ENCODE results near the gene ZP1. TPM values are rescaled to one million over a fixed set of nuclear protein-coding genes. Genes with fewer than 3 reads are reported as not detected.
A peak's percentile ranks its signal among the peaks of the same experiment; 100 is the strongest.

ZP1 gene
- total and polyA plus RNA-seq, 2 of the 13 experiments (the other 11 are each of a cell fraction or from before 2014, with no cell fraction given), result 0.16 TPM; not detected in 1

GRCh38 chr11:60844870-60845221, 22.5 kb upstream of the ZP1 start (continued):
- TF ChIP-seq ZNF687 (CRISPR knock-in tag; IDR thresholded peaks at IDR 0.05) (no peak), NR2C2 (CRISPR knock-in tag; IDR thresholded peaks at IDR 0.05; ENCODE audit: borderline replicate concordance) (peak; percentile 49; the same call in 1 of the 2 replicates), TCF7 (IDR thresholded peaks at IDR 0.05; ENCODE audit: low read depth) (peak; percentile 95), MTERF4 (CRISPR knock-in tag; IDR thresholded peaks at IDR 0.05) (no peak), ZNF503 (CRISPR knock-in tag; IDR thresholded peaks at IDR 0.05) (peak; percentile 82; the same call in 1 of the 2 replicates), JDP2 (CRISPR knock-in tag; IDR thresholded peaks at IDR 0.05; ENCODE audit: borderline replicate concordance) (no peak), KLF15 (CRISPR knock-in tag; IDR thresholded peaks at IDR 0.05; ENCODE audit: borderline replicate concordance) (no peak), ZNF274 (CRISPR knock-in tag; IDR thresholded peaks at IDR 0.05) (no peak), ZSCAN9 (CRISPR knock-in tag; IDR thresholded peaks at IDR 0.05; ENCODE audit: borderline replicate concordance) (peak; percentile 75; the same call in 1 of the 2 replicates), CEBPB (IDR thresholded peaks at IDR 0.05; ENCODE audit: borderline replicate concordance, low read depth, low read length) (peak; percentile 86), LBX2 (CRISPR knock-in tag; IDR thresholded peaks at IDR 0.05; ENCODE audit: borderline replicate concordance) (no peak), TFAP4 (IDR thresholded peaks at IDR 0.05; ENCODE audit: borderline replicate concordance, low read depth) (peak; percentile 51; the same call in 1 of the 2 replicates), HINFP (CRISPR knock-in tag; IDR thresholded peaks at IDR 0.05; ENCODE audit: low read depth) (0 out of 2 replicates have a peak, but pooled peaks have one; percentile 27), ZNF143 (CRISPR knock-in tag; IDR thresholded peaks at IDR 0.05) (no peak), FOSL2 (CRISPR knock-in tag; IDR thresholded peaks at IDR 0.05) (peak; percentile 57), PBX2 (CRISPR knock-in tag; IDR thresholded peaks at IDR 0.05) (no peak), MTF1 (CRISPR knock-in tag; IDR thresholded peaks at IDR 0.05) (no peak), KDM5B (CRISPR knock-in tag; IDR thresholded peaks at IDR 0.05; ENCODE audit: borderline replicate concordance) (no peak), ARNT2 (CRISPR knock-in tag; IDR thresholded peaks at IDR 0.05; ENCODE audit: low read depth) (0 out of 2 replicates have a peak, but pooled peaks have one; percentile 30)
